GM12874 (cell line): ENCODE results near the gene HIBADH.

ENCODE experiments used
- CTCF ChIP-seq: IDR thresholded peaks from 2 replicates; pipeline ENCODE4 v1.5.1; 2011; ENCODE audit warnings: low read depth, mild to moderate bottlenecking, control low read depth, low read length, moderate library complexity; ENCODE audit not compliant: insufficient read depth

Gene HIBADH

DNA sequence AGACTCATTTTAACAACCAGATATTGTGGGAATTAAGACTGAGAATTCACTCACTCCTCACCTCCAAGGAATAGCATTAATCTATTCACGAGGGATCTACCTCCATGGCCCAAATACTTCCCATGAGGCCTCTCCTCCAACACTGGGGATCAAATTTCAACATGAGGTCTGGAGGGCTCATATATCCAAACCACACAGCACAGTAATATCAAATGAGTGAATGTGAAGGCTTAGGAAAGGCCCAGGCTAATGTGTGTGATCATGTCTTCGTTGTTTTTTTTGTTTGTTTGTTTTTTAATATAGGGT, 46.5 kb downstream of the HIBADH start:
- TF ChIP-seq CTCF = no peak

DNA sequence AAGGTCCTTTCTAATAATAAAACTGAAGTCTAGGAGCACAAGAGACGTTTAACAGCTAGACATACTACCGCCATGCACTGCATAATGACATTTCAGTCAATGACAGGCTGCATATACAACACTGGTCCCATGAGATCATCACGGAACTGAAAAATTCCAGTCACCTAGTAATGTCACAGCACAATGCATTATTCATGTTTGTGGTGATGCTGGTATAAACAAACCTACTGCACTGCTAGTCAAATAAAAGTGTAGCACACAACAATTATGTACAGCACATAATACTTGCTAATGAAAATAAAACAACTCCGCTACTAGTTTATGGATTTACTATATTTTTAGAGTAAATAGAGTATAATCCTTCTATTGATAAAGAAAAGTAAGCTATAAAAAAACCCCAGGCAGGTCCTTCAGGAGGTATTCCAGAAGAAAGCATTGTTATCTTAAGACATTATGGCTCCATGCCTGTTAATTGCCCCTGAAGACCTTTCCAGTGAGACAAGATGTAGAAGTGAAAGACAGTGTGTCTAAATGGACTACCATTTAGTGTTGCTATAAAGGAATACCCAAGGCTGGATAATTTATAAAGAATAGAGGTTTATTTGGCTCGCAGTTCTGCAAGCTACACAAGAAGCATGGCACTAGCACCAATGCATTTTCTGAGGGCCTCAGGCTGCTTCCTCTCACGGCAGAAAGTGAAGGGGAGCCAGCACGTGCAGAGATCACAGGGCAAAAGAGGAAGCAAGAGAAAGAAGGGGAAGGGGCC, 47.1 kb downstream of the HIBADH start:
- TF ChIP-seq CTCF = no peak

DNA sequence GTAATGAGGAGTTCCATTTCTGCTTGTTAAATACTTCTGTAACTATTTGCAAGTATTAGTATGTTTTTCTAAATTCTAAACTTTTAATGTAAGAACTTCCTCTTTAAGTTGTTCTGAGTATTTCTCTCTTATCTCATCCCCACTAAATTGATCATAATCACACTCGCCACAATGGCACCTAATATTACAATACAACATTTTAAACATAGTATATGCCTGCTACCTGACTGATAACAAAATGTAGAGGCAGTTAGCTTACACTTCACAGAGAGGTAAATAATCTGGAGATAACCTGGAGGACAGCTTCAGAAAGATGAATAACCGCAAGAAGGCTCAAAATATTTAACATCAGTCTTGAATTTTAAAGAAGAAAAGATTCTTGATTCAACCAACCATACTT, 48.6 kb downstream of the HIBADH start:
- TF ChIP-seq CTCF = no peak

- TF ChIP-seq CTCF = no peak
These were observed 51.6 kb downstream of the HIBADH start for GRCh38 chr7:27611059-27611458.

- TF ChIP-seq CTCF = no peak
These were observed 53.7 kb downstream of the HIBADH start for GRCh38 chr7:27608776-27609495.

DNA sequence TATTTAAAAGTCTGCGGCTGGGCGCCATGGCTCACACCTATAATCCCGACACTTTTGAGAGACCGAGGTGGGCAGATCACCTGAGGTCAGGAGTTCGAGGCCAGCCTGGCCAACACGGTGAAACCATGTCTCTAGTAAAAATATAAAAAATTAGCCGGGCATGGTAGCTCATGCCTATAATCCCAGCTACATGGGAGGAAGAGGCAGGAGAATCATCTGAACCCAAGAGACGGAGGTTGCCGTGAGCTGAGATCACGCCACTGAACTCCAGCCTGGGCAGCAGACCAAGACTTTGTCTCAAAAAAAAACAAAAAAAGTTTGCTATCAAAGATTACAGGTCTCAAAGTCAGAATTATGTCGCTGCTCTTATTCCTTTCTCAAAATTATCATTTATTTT, 55.5 kb downstream of the HIBADH start:
- no peak for TF ChIP-seq CTCF

- no peak for TF ChIP-seq CTCF
These were observed 56.1 kb downstream of the HIBADH start for GRCh38 chr7:27606270-27607209.
